Lung (tissue), 12 donors: Measurements from ENCODE around the gene CREB5. TPM values are rescaled to one million over a fixed set of nuclear protein-coding genes. Genes with fewer than 3 reads are reported as not detected.

Experiments used
- ATAC-seq: fragments of 200-7000 bp; cut with Tn5 transposase; one replicate; pipeline ENCODE4 v1.9.1; 2020; ENCODE audit warnings: moderate number of reproducible peaks; ENCODE audit not compliant: insufficient read depth, low FRiP score
- DNase-seq, 3 donors: peaks; one replicate each; pipeline ENCODE4 v3.0.0-alpha.2; 2013 to 2017
- H3K27ac ChIP-seq, 2 donors: one replicate each; pipeline ENCODE4 v1.5.1; 2013; ENCODE audit warnings: mild to moderate bottlenecking in 2 of 2, moderate library complexity in 2 of 2, control low read depth in 1 of 2, inconsistent platforms in 1 of 2, low read depth in 1 of 2, low read length in 1 of 2
- H3K27me3 ChIP-seq, 3 donors: one replicate each; pipeline ENCODE4 v1.5.1; 2013; ENCODE audit warnings: low read length in 2 of 3; ENCODE audit not compliant: control insufficient read depth in 3 of 3, insufficient read depth in 3 of 3
- H3K36me3 ChIP-seq, 4 donors: one replicate each; pipeline ENCODE4 v1.5.1; 2013; ENCODE audit warnings: low read length in 4 of 4, mild to moderate bottlenecking in 1 of 4, moderate library complexity in 1 of 4; ENCODE audit not compliant: control insufficient read depth in 4 of 4, insufficient read depth in 4 of 4
- H3K4me1 ChIP-seq, 5 donors: one replicate each; pipeline ENCODE4 v1.5.1; 2013; ENCODE audit warnings: low read length in 5 of 5, mild to moderate bottlenecking in 2 of 5, moderate library complexity in 1 of 5; ENCODE audit not compliant: control insufficient read depth in 5 of 5, insufficient read depth in 5 of 5
- H3K4me3 ChIP-seq: one replicate; pipeline ENCODE4 v1.5.1; 2013; ENCODE audit warnings: mild to moderate bottlenecking, control low read depth, moderate library complexity
- H3K9ac ChIP-seq, 2 donors: one replicate each; pipeline ENCODE4 v1.5.1; 2013; ENCODE audit warnings: low read length in 2 of 2, control low read depth in 1 of 2; ENCODE audit not compliant: insufficient read depth in 1 of 2
- H3K9me3 ChIP-seq, 4 donors: one replicate each; pipeline ENCODE4 v1.5.1; 2013; ENCODE audit warnings: low read length in 3 of 4, mild to moderate bottlenecking in 1 of 4, moderate library complexity in 1 of 4; ENCODE audit not compliant: control insufficient read depth in 4 of 4, insufficient read depth in 3 of 4
- CTCF ChIP-seq: IDR thresholded peaks from 2 replicates; pipeline ENCODE4 v1.5.1; 2012; ENCODE audit warnings: mild to moderate bottlenecking; ENCODE audit errors: control extremely low read depth, extremely low read depth
- WGBS, 2 donors: extraction: QIAGEN DNeasy Blood & Tissue Kit; methylation state at CpG; one replicate each; pipeline ENCODE4 v1.1.7; 2013; 5-methylcytosine and 5-hydroxymethylcytosine counted together
- polyA plus RNA-seq, 2 donors: library from polyadenylated mRNA; stranded (reverse); fragments of 200-250 nt; gene quantifications; one replicate each; pipeline ENCODE4 v1.2.1, GENCODE V29; 2013
- total RNA-seq, 2 donors: library from RNA; depleted of rRNA in 1 of 2; stranded (reverse); fragments of >200 nt in 1 of 2; gene quantifications; one replicate each; pipeline ENCODE4 v1.2.1, GENCODE V29; 2014 to 2021
- donor health status: control.
- donor health status: control.
- donor health status: Bipolar disorder and iron deficiency.
- donor health status: healthy.
- donor health status: DM: yes; HTN: yes; CAD: no.

CREB5 gene
- total and polyA plus RNA-seq, 4 donors = 2.7 to 23.1 (median 9.6) TPM

GRCh38 chr7:28592861-28593260, 180.5 kb downstream of the CREB5 start:
- 97% methylated on average over 3 of the region's 3 CpGs for WGBS, 2 donors
- Histone ChIP-seq H3K27me3 (no peaks in the 10 kb centered on the region), H3K4me3 (no peak overlapping the region), H3K27ac (no peak overlapping the region), H3K9me3 (no peaks in the 10 kb centered on the region), H3K36me3 (no peaks in the 10 kb centered on the region), H3K4me1 (peaks cover 0 to 3% (median 0%) of the 10 kb centered on the region in 5 donors), H3K9ac (no peak overlapping the region)
- DNase-seq (no peak), ATAC-seq (no peak)
- TF ChIP-seq CTCF = no peak

- WGBS, 2 donors = 84 to 94% methylated on average over 4 of the region's 4 CpGs
- peaks cover 0 to 3% (median 0%) of the 10 kb centered on the region in 5 donors for H3K4me1 ChIP-seq
- no peaks in the 10 kb centered on the region for H3K9me3 ChIP-seq
- no peak overlapping the region for H3K27ac ChIP-seq
- no peak overlapping the region for H3K9ac ChIP-seq
- DNase-seq (no peak), ATAC-seq (no peak)
- no peak for TF ChIP-seq CTCF
- no peaks in the 10 kb centered on the region for H3K27me3 ChIP-seq
- H3K4me3 ChIP-seq = no peak overlapping the region
- H3K36me3 ChIP-seq = no peaks in the 10 kb centered on the region
These were observed 182.8 kb downstream of the CREB5 start for GRCh38 chr7:28595076-28595475.

- Histone ChIP-seq H3K9me3 (no peaks in the 10 kb centered on the region), H3K27me3 (no peaks in the 10 kb centered on the region), H3K36me3 (no peaks in the 10 kb centered on the region), H3K4me1 (peaks cover 0 to 3% (median 0%) of the 10 kb centered on the region in 5 donors), H3K27ac (no peak overlapping the region), H3K4me3 (no peak overlapping the region), H3K9ac (no peak overlapping the region)
- no peak for TF ChIP-seq CTCF
- WGBS, 2 donors = 94 to 96% methylated on average over 3 of the region's 3 CpGs
- no peak for ATAC-seq
- no peak for DNase-seq
These were observed 183.5 kb downstream of the CREB5 start for GRCh38 chr7:28595801-28596200.

- Histone ChIP-seq H3K9ac (no peak overlapping the region), H3K9me3 (no peaks in the 10 kb centered on the region), H3K36me3 (no peaks in the 10 kb centered on the region), H3K4me1 (peaks cover 0 to 3% (median 0%) of the 10 kb centered on the region in 5 donors), H3K27me3 (no peaks in the 10 kb centered on the region), H3K27ac (no peak overlapping the region), H3K4me3 (no peak overlapping the region)
- ATAC-seq (no peak), DNase-seq (no peak)
- no peak for TF ChIP-seq CTCF
- 81 to 87% methylated on average over 2 of the region's 2 CpGs for WGBS, 2 donors
These were observed 184.1 kb downstream of the CREB5 start for GRCh38 chr7:28596245-28596935.
